SK-N-SH (cell line): ENCODE results near the gene ISLR2. TPM values are rescaled to one million over a fixed set of nuclear protein-coding genes. Genes with fewer than 3 reads are reported as not detected.
"Not testable (repeated sequence)": the region's sequence is repeated elsewhere in the genome, so short reads cannot be mapped to it uniquely, and the experiment has no call there.

ENCODE experiments used
- CTCF ChIA-PET: fragments of 300-600, 350-600 bp; formaldehyde crosslinking; extraction: SDS; loops from one replicate; lab custom pipeline; 2021; lab: Yijun Ruan, JAX
- POLR2A ChIA-PET: fragments of 350-600 bp; sonication (Branson Sonifier 250); formaldehyde crosslinking; extraction: SDS; loops from one replicate; lab custom pipeline; 2020; ENCODE audit warnings: antibody characterized with exemption, inconsistent platforms; lab: Yijun Ruan, JAX
- DNase-seq: peaks from one replicate; pipeline ENCODE4 v3.0.0; 2012
- H2AFZ ChIP-seq: fragments of 200-600 bp; sonication (generic); 2 replicates; pipeline ENCODE4 v1.8.1; 2016; ENCODE audit warnings: antibody characterized with exemption, mild to moderate bottlenecking, low read depth
- H3F3A ChIP-seq: fragments of 200-600 bp; sonication (generic); replicated peaks from 2 replicates; pipeline ENCODE3; 2016; ENCODE audit warnings: antibody characterized with exemption, mild to moderate bottlenecking; ENCODE audit not compliant: insufficient read depth
- H3K27ac ChIP-seq, 2 experiments: fragments of 200-500 bp in 1 of 2; fragments of 200-600 bp in 1 of 2; sonication (Bioruptor generic) in 1 of 2; sonication (generic), shearing (Covaris generic) in 1 of 2; 2 replicates each; pipeline versions ENCODE4 v1.5.1 to v1.6.1; 2014 to 2016; ENCODE audit warnings: low read depth in 2 of 2, inconsistent platforms in 1 of 2, low read length in 1 of 2, mild to moderate bottlenecking in 1 of 2, mixed read lengths in 1 of 2
- H3K27me3 ChIP-seq: fragments of 200-600 bp; sonication (generic), shearing (Covaris generic); 2 replicates; pipeline ENCODE4 v1.6.1; 2016; ENCODE audit warnings: mixed run types; ENCODE audit not compliant: insufficient read depth
- H3K36me3 ChIP-seq, 2 experiments: fragments of 200-500 bp in 1 of 2; fragments of 200-600 bp in 1 of 2; sonication (Bioruptor generic) in 1 of 2; sonication (generic) in 1 of 2; replicated peaks in 1 of 2; 2 replicates each; pipeline versions ENCODE3 to v1.5.1; 2014 to 2016; ENCODE audit warnings: low read length in 1 of 2, mild to moderate bottlenecking in 1 of 2; ENCODE audit not compliant: insufficient read depth in 2 of 2, control insufficient read depth in 1 of 2
- H3K4me1 ChIP-seq, 2 experiments: fragments of 200-500 bp in 1 of 2; fragments of 200-600 bp in 1 of 2; sonication (Bioruptor generic) in 1 of 2; sonication (generic), shearing (Covaris generic) in 1 of 2; 2 replicates each; pipeline versions ENCODE4 v1.5.1 to v1.6.1; 2014 to 2016; ENCODE audit warnings: low read depth in 1 of 2, low read length in 1 of 2, mixed run types in 1 of 2; ENCODE audit not compliant: insufficient read depth in 2 of 2, control insufficient read depth in 1 of 2
- H3K4me2 ChIP-seq: fragments of 200-600 bp; sonication (generic), shearing (Covaris generic); 2 replicates; pipeline ENCODE4 v1.6.1; 2017; ENCODE audit warnings: mixed run types
- H3K4me3 ChIP-seq, 2 experiments: fragments of 200-500 bp in 1 of 2; fragments of 200-600 bp in 1 of 2; sonication (Bioruptor generic) in 1 of 2; sonication (generic), shearing (Covaris generic) in 1 of 2; 2 replicates each; pipeline versions ENCODE4 v1.5.1 to v1.8.1; 2014 to 2016; ENCODE audit warnings: low read depth in 2 of 2, inconsistent platforms in 1 of 2, low read length in 1 of 2, mild to moderate bottlenecking in 1 of 2, mixed read lengths in 1 of 2, moderate library complexity in 1 of 2
- H3K79me2 ChIP-seq: fragments of 200-600 bp; sonication (generic); 2 replicates; pipeline ENCODE4 v1.8.1; 2017; ENCODE audit warnings: mild to moderate bottlenecking; ENCODE audit not compliant: insufficient read depth
- H3K9ac ChIP-seq: fragments of 200-600 bp; sonication (generic); 2 replicates; pipeline ENCODE4 v1.6.1; 2017; ENCODE audit warnings: mixed run types
- H3K9me2 ChIP-seq: fragments of 200-600 bp; sonication (generic); 2 replicates; pipeline ENCODE4 v1.6.1; 2017; ENCODE audit warnings: mixed run types
- H3K9me3 ChIP-seq: fragments of 200-600 bp; sonication (generic); 2 replicates; pipeline ENCODE4 v1.6.1; 2017; ENCODE audit warnings: mixed run types, mild to moderate bottlenecking, moderate library complexity
- H4K20me1 ChIP-seq: fragments of 200-600 bp; sonication (generic); 2 replicates; pipeline ENCODE4 v1.6.1; 2017; ENCODE audit warnings: mild to moderate bottlenecking, mixed run types; ENCODE audit not compliant: insufficient read depth
- CHD2 ChIP-seq: fragments of 150-350 bp; IDR thresholded peaks from 2 replicates; pipeline ENCODE4 v1.6.1; 2018; ENCODE audit warnings: low read length; ENCODE audit not compliant: partially characterized antibody
- EP300 ChIP-seq, 2 experiments: IDR thresholded peaks; 2 replicates each; pipeline versions ENCODE4 v1.4.0 to v1.6.1; 2012; ENCODE audit warnings: borderline replicate concordance in 1 of 2, low read depth in 1 of 2, low read length in 1 of 2
- GATA2 ChIP-seq: sonication (generic); formaldehyde crosslinking; IDR thresholded peaks from 2 replicates; pipeline ENCODE4 v1.5.0; 2020; ENCODE audit warnings: mild to moderate bottlenecking, missing genetic modification reagents
- RCOR1 ChIP-seq: fragments of 150-350 bp; IDR thresholded peaks from 2 replicates; pipeline ENCODE4 v1.6.1; 2017; ENCODE audit warnings: antibody characterized with exemption, low read length
- TEAD4 ChIP-seq: IDR thresholded peaks from 2 replicates; pipeline ENCODE4 v1.4.0; 2012; ENCODE audit warnings: mild to moderate bottlenecking, borderline replicate concordance; ENCODE audit not compliant: insufficient read depth
- WGBS: methylation state at CpG from one replicate; pipeline ENCODE4 v1.1.6; 2017; ENCODE audit warnings: low lambda C conversion rate; 5-methylcytosine and 5-hydroxymethylcytosine counted together
- polyA plus RNA-seq, 3 experiments: library from polyadenylated mRNA; depleted of rRNA; stranded (reverse); fragments of >200 nt; gene quantifications; 2 replicates each; pipeline ENCODE4 v1.2.3, GENCODE V29; 2012

The ISLR2 gene
- polyA plus RNA-seq, 1 of the 3 experiments (the other 2 are of a cell fraction), result 0.56 TPM

- peaks cover 12 to 30% of the 10 kb centered on the region in 2 experiments; a peak in 3 of 4 replicates for H3K4me1 ChIP-seq
- peak; percentile 54 for TF ChIP-seq RCOR1
- TF ChIP-seq TEAD4, result no peak
- peak; percentile 16 for TF ChIP-seq CHD2
- TF ChIP-seq EP300 (IDR thresholded peaks at IDR 0.05; ENCODE audit: borderline replicate concordance in 1 of 2, low read depth in 1 of 2, low read length in 1 of 2), result peak in 1 of 2 experiments; percentile 64; a peak in 1 of 4 replicates
- TF ChIP-seq GATA2 (CRISPR knock-in tag), result peak; percentile 88
- no peak overlapping the region for H3K27ac ChIP-seq
- no peaks in the 10 kb centered on the region for H3K36me3 ChIP-seq
- H3K9me2 ChIP-seq, result no peaks in the 10 kb centered on the region
- H3K9me3 ChIP-seq, result no peaks in the 10 kb centered on the region
- no peak overlapping the region for H2AFZ ChIP-seq
- WGBS, result 79% methylated on average over 1 of the region's 1 CpG
- no peaks in the 10 kb centered on the region for H4K20me1 ChIP-seq
- no peak overlapping the region for H3K4me2 ChIP-seq
- ChIA-PET POLR2A (interaction anchor here (0.5 to 1.2 kb wide), 2 partner anchors 41 to 44 kb away, joined by 3 to 4 read pairs; no protein-coding TSS in a partner anchor), CTCF (interaction anchor here (0.7 to 7.7 kb wide), 6 partner anchors 9 to 161 kb away, joined by 3 to 39 read pairs (median 3); partner anchors contain the start of genes ISLR and STRA6)
- peak; percentile 39 for DNase-seq
- no peak overlapping the region for H3K4me3 ChIP-seq
- H3K27me3 ChIP-seq, result no peaks in the 10 kb centered on the region
- no peak overlapping the region for H3K9ac ChIP-seq
- H3F3A ChIP-seq, result peaks cover 13% of the 10 kb centered on the region
- H3K79me2 ChIP-seq, result no peaks in the 10 kb centered on the region
Observed at GRCh38 chr15:74159773-74160172, 29.4 kb downstream of the ISLR2 start.

- not testable (repeated sequence) for H2AFZ ChIP-seq, H3K79me2 ChIP-seq, H3K27me3 ChIP-seq, H4K20me1 ChIP-seq, H3K36me3 ChIP-seq, H3K9me3 ChIP-seq, H3K27ac ChIP-seq, H3K9ac ChIP-seq, H3K9me2 ChIP-seq, H3K4me2 ChIP-seq, DNase-seq, H3K4me3 ChIP-seq
- ChIA-PET POLR2A (interaction anchor here (0.5 to 1.2 kb wide), 2 partner anchors 40 to 44 kb away, joined by 3 to 4 read pairs; no protein-coding TSS in a partner anchor), CTCF (interaction anchor here (1.1 to 7.7 kb wide), 3 partner anchors 9 to 32 kb away, joined by 3 to 39 read pairs (median 3); partner anchors contain the start of gene ISLR)
- Histone ChIP-seq H3F3A (peaks cover 16% of the 10 kb centered on the region), H3K4me1 (peaks cover 12 to 28% of the 10 kb centered on the region in 2 experiments; a peak in 3 of 4 replicates)
- 81% methylated on average over 3 of the region's 3 CpGs for WGBS
Observed at GRCh38 chr15:74160390-74160789, 30.0 kb downstream of the ISLR2 start.

GRCh38 chr15:74162195-74162536, 31.8 kb downstream of the ISLR2 start:
- H3K4me2 ChIP-seq, H2AFZ ChIP-seq, H3K27ac ChIP-seq, H3K9me3 ChIP-seq, H3K79me2 ChIP-seq, H4K20me1 ChIP-seq, H3K4me3 ChIP-seq, H3K27me3 ChIP-seq, H3F3A ChIP-seq, H3K9me2 ChIP-seq, H3K9ac ChIP-seq, DNase-seq, H3K36me3 ChIP-seq: not testable (repeated sequence)
- WGBS, result 88% methylated on average over 3 of the region's 3 CpGs
- H3K4me1 ChIP-seq, result peaks cover 2 to 10% of the 10 kb centered on the region in 2 experiments; a peak in 2 of 4 replicates
- ChIA-PET POLR2A (interaction anchor here (0.8 to 1.1 kb wide), 2 partner anchors 12 to 15 kb away, joined by 3 to 4 read pairs; no protein-coding TSS in a partner anchor), CTCF (interaction anchor here (0.8 to 7.7 kb wide), 7 partner anchors 11 to 146 kb away, joined by 3 to 39 read pairs (median 6); partner anchors contain the start of genes ISLR and STRA6)
